Activated T-cell treated with anti-CD3 and anti-CD28 coated beads, Interleukin-2, amount 50 U/mL, for 24 hours (primary cell): ENCODE results near the gene GIMAP8.
"Not testable (repeated sequence)": the region's sequence is repeated elsewhere in the genome, so short reads cannot be mapped to it uniquely, and the experiment has no call there.

Experiments
- DNase-seq: peaks from one replicate; pipeline ENCODE4 v3.0.0-alpha.2; 2020
- H3K27ac Mint-ChIP-seq: 2 replicates; pipeline ENCODE4 v1.8.0; 2020; ENCODE audit warnings: mild to moderate bottlenecking, mixed read lengths
- H3K27me3 Mint-ChIP-seq: 2 replicates; pipeline ENCODE4 v1.8.0; 2020; ENCODE audit warnings: mixed read lengths
- H3K36me3 Mint-ChIP-seq: 2 replicates; pipeline ENCODE4 v1.8.0; 2020; ENCODE audit warnings: low read depth, mixed read lengths
- H3K4me1 Mint-ChIP-seq: 2 replicates; pipeline ENCODE4 v1.8.0; 2020; ENCODE audit warnings: low read depth, mixed read lengths
- H3K4me3 Mint-ChIP-seq: 2 replicates; pipeline ENCODE4 v1.8.0; 2020; ENCODE audit warnings: mild to moderate bottlenecking, moderate library complexity, mixed read lengths
- H3K9me3 Mint-ChIP-seq: 2 replicates; pipeline ENCODE4 v1.8.0; 2020; ENCODE audit warnings: mixed read lengths

The GIMAP8 gene

DNA sequence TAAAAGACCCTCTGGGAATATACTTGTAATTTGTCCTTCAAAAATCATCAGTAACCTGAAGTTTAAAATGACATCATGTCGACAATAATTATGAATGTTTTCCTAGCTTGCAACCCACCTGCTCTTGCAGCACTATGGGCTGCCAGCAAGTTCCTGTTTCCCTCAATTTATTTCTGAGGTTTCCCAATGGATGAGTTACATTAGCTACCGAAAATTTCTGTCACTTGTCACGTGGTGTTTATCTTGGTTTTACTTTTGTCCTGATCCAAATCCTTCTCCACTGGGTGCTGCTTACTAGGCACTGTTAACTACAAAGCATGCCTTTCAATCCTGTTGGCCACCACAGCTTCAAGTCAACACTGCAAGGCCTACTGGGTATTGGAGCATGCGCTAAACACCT lies 31.5 kb downstream of the GIMAP8 start:
- peak overlapping the region; percentile 69 for H3K4me3 Mint-ChIP-seq
- H3K27me3 Mint-ChIP-seq, result no peaks in the 10 kb centered on the region
- peaks cover 23% of the 10 kb centered on the region for H3K36me3 Mint-ChIP-seq
- H3K9me3 Mint-ChIP-seq, result no peaks in the 10 kb centered on the region
- H3K4me1 Mint-ChIP-seq, result peaks cover 95% of the 10 kb centered on the region
- DNase-seq, result no peak
- peak overlapping the region; percentile 98 for H3K27ac Mint-ChIP-seq

DNA sequence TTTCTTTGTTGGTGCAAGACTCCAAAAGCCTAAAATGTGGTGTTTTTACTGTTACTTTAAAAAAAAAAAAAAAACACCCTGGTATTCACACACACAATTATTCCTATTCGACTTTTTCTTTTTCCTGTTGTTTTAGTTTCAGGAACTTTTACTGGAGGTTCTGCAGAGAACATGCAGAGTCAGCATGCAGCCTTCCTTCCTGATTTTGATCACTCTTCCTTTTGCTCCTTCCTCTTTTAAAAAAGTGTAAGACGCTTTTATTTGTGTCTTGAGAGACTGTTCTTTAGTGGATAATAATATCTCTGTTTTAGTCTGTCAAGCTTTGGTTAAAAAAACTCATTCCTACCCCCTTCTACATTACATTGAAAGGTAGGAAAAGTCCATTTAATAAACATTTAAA lies 33.1 kb downstream of the GIMAP8 start:
- Mint-ChIP-seq H3K4me1 (peaks cover 94% of the 10 kb centered on the region), H3K4me3 (peak overlapping the region; percentile 62), H3K27ac (peak overlapping the region; percentile 92)
- H3K27me3 Mint-ChIP-seq, DNase-seq, H3K36me3 Mint-ChIP-seq, H3K9me3 Mint-ChIP-seq: not testable (repeated sequence)

DNA sequence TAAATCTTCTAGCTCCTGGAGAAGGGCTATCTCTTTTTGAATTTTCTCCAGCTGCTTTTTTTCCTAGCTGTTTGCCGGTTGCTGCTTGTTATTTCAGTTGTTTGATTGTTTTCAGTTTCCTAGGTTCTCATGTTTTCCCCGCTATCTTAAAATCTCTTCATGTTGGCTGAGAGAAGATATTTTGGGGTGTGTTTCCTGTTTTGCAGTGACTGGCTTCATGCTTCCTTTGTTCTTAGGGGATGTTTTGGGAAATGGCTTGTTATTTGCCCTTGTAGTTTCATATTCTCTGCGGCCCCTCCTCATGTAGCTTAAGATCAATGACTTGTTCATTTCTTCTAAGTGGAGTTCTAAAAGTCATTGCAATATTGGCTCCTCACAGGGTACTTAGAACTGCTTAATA lies 33.6 kb downstream of the GIMAP8 start:
- H3K9me3 Mint-ChIP-seq, H3K27me3 Mint-ChIP-seq, H3K36me3 Mint-ChIP-seq, DNase-seq: not testable (repeated sequence)
- peaks cover 90% of the 10 kb centered on the region for H3K4me1 Mint-ChIP-seq
- H3K4me3 Mint-ChIP-seq, result peak overlapping the region; percentile 62
- H3K27ac Mint-ChIP-seq, result peak overlapping the region; percentile 92

DNA sequence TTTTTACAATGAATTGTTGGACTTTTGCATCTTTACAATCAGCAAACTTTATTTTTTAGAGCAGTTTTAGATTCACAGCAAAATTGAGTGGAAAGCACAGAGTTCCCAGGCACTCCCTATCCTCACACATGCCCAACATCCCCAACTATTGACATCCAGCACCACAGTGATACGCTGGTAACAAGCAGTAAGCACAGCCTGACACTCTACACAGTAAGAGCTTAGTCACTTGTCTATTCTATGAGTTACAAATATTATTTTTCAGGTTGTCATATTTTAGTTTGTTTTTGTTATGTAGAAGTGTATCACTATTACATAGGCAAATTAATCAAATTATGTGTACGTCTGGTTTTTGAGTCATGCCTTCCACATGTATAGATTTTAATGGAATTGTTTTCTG lies 37.2 kb downstream of the GIMAP8 start:
- H3K4me1 Mint-ChIP-seq, result peaks cover 72% of the 10 kb centered on the region
- no peak overlapping the region for H3K4me3 Mint-ChIP-seq
- no peaks in the 10 kb centered on the region for H3K27me3 Mint-ChIP-seq
- peaks cover 10% of the 10 kb centered on the region for H3K36me3 Mint-ChIP-seq
- H3K9me3 Mint-ChIP-seq, result peaks cover 8% of the 10 kb centered on the region
- no peak for DNase-seq
- no peak overlapping the region for H3K27ac Mint-ChIP-seq

DNA sequence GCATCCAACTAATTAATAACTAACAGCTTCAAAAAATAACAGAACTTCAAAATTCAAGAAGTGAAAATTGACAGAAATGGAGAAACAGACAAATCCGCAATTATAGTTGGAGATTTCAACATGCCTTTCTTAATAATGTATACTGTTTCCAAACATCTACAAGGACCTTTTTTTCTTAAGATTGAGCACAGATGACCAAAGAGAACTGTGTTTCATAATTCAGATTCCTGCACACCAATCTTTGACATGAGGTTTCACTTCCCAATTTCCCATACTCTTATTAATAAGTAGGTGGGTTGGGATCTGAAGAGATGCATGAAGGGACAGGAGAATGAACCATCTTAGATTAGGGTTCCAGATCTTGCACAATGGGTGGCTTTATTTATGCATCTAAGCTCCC lies 39.4 kb downstream of the GIMAP8 start:
- H3K27ac Mint-ChIP-seq, result no peak overlapping the region
- peaks cover 8% of the 10 kb centered on the region for H3K9me3 Mint-ChIP-seq
- no peak for DNase-seq
- peaks cover 12% of the 10 kb centered on the region for H3K36me3 Mint-ChIP-seq
- no peak overlapping the region for H3K4me3 Mint-ChIP-seq
- H3K4me1 Mint-ChIP-seq, result peaks cover 54% of the 10 kb centered on the region
- no peaks in the 10 kb centered on the region for H3K27me3 Mint-ChIP-seq

DNA sequence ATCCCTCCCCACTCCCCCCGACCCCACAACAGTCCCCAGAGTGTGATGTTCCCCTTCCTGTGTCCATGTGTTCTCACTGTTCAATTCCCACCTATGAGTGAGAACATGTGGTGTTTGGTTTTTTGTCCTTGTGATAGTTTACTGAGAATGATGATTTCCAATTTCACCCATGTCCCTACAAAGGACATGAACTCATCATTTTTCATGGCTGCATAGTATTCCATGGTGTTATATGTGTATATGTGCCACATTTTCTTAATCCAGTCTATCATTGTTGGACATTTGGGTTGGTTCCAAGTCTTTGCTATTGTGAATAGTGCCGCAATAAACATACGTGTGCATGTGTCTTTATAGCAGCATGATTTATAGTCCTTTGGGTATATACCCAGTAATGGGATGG lies 43.0 kb downstream of the GIMAP8 start:
- peaks cover 43% of the 10 kb centered on the region for H3K4me1 Mint-ChIP-seq
- not testable (repeated sequence) for DNase-seq

DNA sequence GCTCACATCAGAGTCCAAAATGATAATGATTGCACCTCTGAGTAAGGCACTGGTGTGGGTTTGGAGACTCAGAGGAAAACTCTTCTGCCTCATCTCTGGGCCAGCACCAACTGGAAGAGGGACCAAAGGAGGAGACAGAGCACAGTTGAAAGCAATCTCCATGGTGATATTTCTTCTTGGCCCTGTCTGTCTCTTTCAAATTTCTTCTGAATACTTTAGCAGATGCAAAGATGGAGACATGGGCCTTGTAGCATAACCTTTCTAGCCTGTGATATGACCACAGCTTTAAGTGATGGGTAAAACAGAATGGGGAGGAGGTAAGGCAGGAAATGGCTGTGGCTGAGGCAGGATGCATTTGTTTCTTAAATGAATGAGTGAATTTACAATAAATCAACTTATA lies 52.1 kb downstream of the GIMAP8 start:
- no peak overlapping the region for H3K4me3 Mint-ChIP-seq
- no peak for DNase-seq
- H3K27ac Mint-ChIP-seq, result peak overlapping the region; percentile 90
- H3K9me3 Mint-ChIP-seq, result peaks cover 33% of the 10 kb centered on the region
- peaks cover 85% of the 10 kb centered on the region for H3K4me1 Mint-ChIP-seq
- peaks cover 35% of the 10 kb centered on the region for H3K36me3 Mint-ChIP-seq
- H3K27me3 Mint-ChIP-seq, result no peaks in the 10 kb centered on the region

More for the DNA sequence above, 43.0 kb downstream of the GIMAP8 start:
- not testable (repeated sequence) for H3K4me3 Mint-ChIP-seq, H3K27ac Mint-ChIP-seq, H3K27me3 Mint-ChIP-seq
- peaks cover 17% of the 10 kb centered on the region for H3K9me3 Mint-ChIP-seq
- H3K36me3 Mint-ChIP-seq, result peaks cover 24% of the 10 kb centered on the region

DNA sequence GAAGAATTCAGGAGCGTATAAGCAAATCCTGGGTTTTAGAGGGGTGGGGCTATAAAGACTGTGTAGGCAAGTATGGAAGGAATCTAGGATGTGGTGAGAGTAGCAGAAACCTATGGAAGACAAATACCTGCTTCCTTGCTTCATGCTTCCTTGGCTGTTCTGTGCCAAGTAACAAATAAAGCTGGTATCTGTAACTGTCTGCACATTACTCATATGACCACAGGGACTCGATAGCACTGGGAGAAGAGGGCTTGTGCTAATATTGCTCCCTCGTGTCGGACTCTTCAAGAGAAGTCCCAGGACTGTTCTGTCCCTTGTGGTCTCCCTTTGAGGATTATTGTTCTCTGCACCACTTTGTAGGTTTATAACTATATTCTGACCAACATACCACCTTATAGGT lies 52.7 kb downstream of the GIMAP8 start:
- peak overlapping the region; percentile 54 for H3K4me3 Mint-ChIP-seq
- H3K27me3 Mint-ChIP-seq, result no peaks in the 10 kb centered on the region
- H3K27ac Mint-ChIP-seq, result peak overlapping the region; percentile 90
- peaks cover 30% of the 10 kb centered on the region for H3K9me3 Mint-ChIP-seq
- peaks cover 30% of the 10 kb centered on the region for H3K36me3 Mint-ChIP-seq
- DNase-seq, result no peak
- peaks cover 85% of the 10 kb centered on the region for H3K4me1 Mint-ChIP-seq

DNA sequence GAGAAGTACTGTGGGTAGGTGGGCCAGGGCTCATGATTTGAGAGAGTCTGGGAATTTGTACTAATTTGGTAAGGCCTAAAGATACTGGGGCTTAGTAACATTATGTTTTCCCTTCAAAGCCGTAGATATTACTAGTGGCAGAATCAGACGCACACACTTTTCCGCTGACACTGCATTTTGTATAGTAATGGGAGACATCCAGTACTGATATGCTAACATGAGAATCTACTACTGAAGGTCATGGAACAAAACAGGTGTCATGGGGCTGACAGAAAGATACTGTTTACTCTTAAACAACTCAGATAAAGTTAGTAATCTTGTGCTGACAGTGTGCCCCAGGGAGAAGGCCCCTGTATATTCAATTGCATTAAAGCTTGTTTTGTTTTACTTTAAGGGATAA lies 53.2 kb downstream of the GIMAP8 start:
- DNase-seq, result no peak
- Mint-ChIP-seq H3K4me3 (peak overlapping the region; percentile 54), H3K27me3 (no peaks in the 10 kb centered on the region), H3K4me1 (peaks cover 86% of the 10 kb centered on the region), H3K27ac (peak overlapping the region; percentile 90), H3K9me3 (peaks cover 27% of the 10 kb centered on the region), H3K36me3 (peaks cover 28% of the 10 kb centered on the region)

DNA sequence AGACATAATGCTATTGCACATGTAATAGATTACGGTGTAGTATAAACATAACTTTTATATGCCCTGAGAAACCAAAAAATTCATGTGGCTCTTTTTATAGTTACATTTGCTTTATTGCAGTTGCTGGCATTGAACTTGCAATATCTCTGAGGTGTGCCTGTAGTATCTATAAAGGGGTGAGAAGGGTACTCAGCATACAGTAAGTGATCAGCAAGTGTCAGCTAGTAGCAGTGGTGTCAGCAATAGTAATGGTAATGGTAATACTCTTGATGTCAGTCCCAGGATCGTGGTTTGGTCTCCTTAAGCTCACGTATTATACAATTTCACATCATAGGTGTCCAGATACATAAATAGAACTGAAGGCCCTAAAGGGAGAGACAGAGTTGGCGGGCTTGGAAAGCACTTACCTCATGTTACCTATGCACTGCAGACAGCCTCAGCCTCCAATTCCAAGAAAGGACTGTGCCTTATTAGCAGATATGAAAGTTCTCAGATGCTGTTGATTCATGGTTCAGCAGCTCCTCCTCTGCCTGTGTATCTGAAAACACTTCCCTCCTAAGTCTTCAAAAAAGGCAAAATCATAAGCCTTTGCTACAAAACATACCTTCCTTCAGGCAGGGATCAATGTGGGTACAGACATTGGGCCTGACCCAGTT lies 57.6 kb downstream of the GIMAP8 start:
- DNase-seq, result peak; percentile 40
- no peaks in the 10 kb centered on the region for H3K36me3 Mint-ChIP-seq
- H3K4me1 Mint-ChIP-seq, result peaks cover 94% of the 10 kb centered on the region
- no peaks in the 10 kb centered on the region for H3K27me3 Mint-ChIP-seq
- peak overlapping the region; percentile 84 for H3K27ac Mint-ChIP-seq
- peaks cover 2% of the 10 kb centered on the region for H3K9me3 Mint-ChIP-seq
- peak overlapping the region; percentile 52 for H3K4me3 Mint-ChIP-seq

DNA sequence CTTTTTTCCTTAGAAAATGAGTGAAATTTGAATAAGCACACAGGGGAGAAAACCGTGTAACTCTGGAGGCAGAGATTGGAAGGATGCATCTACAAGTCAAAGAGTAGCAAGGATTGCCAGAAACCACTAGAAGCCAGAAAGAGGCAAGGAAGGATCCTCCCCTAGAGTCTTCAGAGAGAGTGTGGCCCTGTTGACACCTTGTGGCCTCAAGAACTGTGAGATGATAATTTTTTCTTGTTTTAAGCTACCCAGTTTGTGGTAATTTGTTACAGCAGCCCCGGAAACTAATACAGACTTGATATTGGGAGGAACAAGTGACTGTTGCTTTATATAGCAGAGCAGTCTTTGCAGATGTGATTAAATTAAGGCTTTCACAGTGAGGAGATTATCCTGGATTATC lies 60.6 kb downstream of the GIMAP8 start:
- H3K4me3 Mint-ChIP-seq, result peak overlapping the region; percentile 6
- H3K4me1 Mint-ChIP-seq, result peaks cover 81% of the 10 kb centered on the region
- H3K36me3 Mint-ChIP-seq, result peaks cover 11% of the 10 kb centered on the region
- DNase-seq, result no peak
- peaks cover 2% of the 10 kb centered on the region for H3K9me3 Mint-ChIP-seq
- H3K27ac Mint-ChIP-seq, result peak overlapping the region; percentile 51
- H3K27me3 Mint-ChIP-seq, result no peaks in the 10 kb centered on the region

DNA sequence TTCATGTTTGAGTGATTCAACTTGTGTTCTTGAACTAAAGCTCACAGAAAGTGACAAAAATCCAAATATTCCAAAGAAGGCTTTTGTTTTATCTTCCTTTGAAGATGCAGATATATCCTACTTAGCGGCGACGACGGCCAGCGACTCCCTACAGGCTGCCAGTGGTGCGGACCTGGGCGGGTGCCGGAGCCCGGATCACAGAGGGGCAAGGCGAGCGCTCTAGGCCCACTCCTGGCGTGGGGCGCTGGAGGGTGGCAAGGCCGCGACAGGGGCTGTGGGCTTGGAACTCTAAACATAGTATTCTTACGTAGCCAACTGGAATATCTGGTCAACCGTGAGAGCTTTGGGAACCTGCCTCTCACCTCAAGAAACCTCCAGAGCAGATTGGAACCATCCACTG lies 63.3 kb downstream of the GIMAP8 start:
- peak; percentile 35 for DNase-seq
- Mint-ChIP-seq H3K27me3 (no peaks in the 10 kb centered on the region), H3K27ac (peak overlapping the region; percentile 96), H3K4me3 (peak overlapping the region; percentile 93), H3K9me3 (peaks cover 2% of the 10 kb centered on the region), H3K36me3 (peaks cover 24% of the 10 kb centered on the region), H3K4me1 (peaks cover 74% of the 10 kb centered on the region)

DNA sequence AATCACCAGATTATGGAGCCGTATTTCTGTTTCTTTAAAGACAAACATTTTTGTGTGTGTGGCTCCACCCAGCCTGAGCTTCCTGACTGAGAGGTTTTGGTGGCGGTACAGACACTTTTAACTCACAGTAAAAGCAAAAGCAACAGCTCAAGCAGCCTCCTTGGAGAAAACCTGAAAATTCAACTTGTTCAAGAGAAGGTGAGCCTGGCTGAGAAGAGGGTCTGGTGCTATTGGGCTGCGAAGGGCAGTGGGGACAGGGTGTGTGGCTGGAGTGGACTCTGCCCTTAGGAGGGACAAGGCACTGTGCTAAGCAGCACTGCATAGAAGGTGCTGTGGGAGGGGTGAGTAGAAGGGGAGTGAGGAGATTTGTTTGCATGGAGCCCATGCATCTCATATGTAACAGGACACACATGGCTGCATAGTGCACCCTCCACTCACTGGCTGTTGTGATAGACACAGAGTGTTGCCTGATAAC lies 64.4 kb downstream of the GIMAP8 start, which contains the start of gene GIMAP7:
Gene GIMAP7, plus strand, starts transcription at position 125 of the 475 bp plus-strand sequence. CDS start 5,103 bp downstream, outside the sequence.
- Mint-ChIP-seq H3K36me3 (peaks cover 27% of the 10 kb centered on the region), H3K4me1 (peaks cover 66% of the 10 kb centered on the region), H3K27me3 (no peaks in the 10 kb centered on the region), H3K4me3 (peak within 1 kb of the TSS; percentile 93), H3K9me3 (peaks cover 2% of the 10 kb centered on the region), H3K27ac (peak within 1 kb of the TSS; percentile 96)
- peak; percentile 80 for DNase-seq

DNA sequence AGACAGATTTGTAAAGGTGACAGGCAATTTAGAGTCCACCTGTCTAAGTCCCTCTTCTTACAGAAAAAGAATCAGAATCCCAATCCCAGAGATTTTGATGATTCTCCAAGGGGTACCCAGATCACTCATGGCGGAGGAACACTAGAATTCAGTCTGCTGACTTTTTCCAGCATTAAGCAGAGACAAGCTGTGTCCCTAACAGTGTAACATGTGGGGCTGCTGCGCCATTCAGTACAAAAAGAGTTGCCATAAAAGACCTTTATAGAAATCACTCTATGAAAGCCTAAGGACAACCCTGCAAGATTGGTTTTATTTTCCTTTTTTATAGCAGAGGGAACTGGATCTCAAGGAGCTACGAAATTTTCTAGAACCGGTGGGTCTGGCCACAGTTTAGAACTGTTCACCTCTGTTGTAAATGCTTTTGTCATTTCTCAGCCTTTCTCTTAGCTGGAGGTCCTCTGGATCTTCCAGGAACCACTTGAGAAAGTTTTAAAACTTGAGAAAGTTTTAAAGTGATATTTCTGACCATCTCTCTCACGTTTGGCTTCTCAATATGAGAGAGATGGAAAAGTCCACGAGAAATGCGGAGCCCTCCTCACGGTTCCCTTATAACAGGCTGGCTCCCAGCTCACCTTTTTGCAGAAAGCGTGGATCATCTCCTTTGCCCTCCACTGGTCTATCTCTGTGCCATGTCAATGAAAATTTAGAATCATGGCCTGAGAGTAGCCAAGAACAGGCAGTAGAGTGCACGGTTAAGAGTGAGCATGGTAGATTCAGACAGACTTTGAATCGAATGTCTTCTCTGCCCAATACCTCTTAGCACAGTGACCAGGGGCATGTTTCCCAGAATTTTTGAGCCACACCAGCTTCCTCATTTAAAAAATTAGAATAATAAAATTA lies 65.1 kb downstream of the GIMAP8 start:
- Mint-ChIP-seq H3K27ac (peak overlapping the region; percentile 96), H3K9me3 (no peaks in the 10 kb centered on the region), H3K36me3 (peaks cover 35% of the 10 kb centered on the region), H3K27me3 (no peaks in the 10 kb centered on the region), H3K4me3 (peak overlapping the region; percentile 93), H3K4me1 (peaks cover 65% of the 10 kb centered on the region)
- peak; percentile 51 for DNase-seq
